Small intestine (tissue), 7 donors: ENCODE data around the gene MFSD6. TPM values are rescaled to one million over a fixed set of nuclear protein-coding genes. Genes with fewer than 3 reads are reported as not detected.
A peak's percentile ranks its signal among the peaks of the same experiment; 100 is the strongest.

Experiments used
- DNase-seq, 2 donors: peaks; one replicate each; pipeline versions ENCODE4 v3.0.0 to v3.0.0-alpha.2; 2013
- FAIRE-seq: peaks from 2 replicates; lab custom pipeline; 2012; peaks lifted over from hg19 to GRCh38; lab: Jason Lieb, UNC
- H3K27ac ChIP-seq, 3 donors: one replicate each; pipeline ENCODE4 v1.5.1; 2013; ENCODE audit warnings: low read length in 2 of 3, mild to moderate bottlenecking in 2 of 3, control low read depth in 1 of 3, inconsistent platforms in 1 of 3, low read depth in 1 of 3, moderate library complexity in 1 of 3
- H3K27me3 ChIP-seq, 3 donors: one replicate each; pipeline ENCODE4 v1.6.1; 2013; ENCODE audit warnings: low read length in 3 of 3, inconsistent platforms in 1 of 3; ENCODE audit not compliant: control insufficient read depth in 3 of 3, insufficient read depth in 3 of 3
- H3K36me3 ChIP-seq, 3 donors: one replicate each; pipeline ENCODE4 v1.6.1; 2013; ENCODE audit warnings: low read length in 3 of 3, inconsistent platforms in 1 of 3, low read depth in 1 of 3, mild to moderate bottlenecking in 1 of 3, moderate library complexity in 1 of 3; ENCODE audit not compliant: control insufficient read depth in 3 of 3, insufficient read depth in 2 of 3
- H3K4me1 ChIP-seq, 3 donors: one replicate each; pipeline ENCODE4 v1.6.1; 2013; ENCODE audit warnings: low read length in 2 of 3, inconsistent platforms in 1 of 3, low read depth in 1 of 3, mild to moderate bottlenecking in 1 of 3, moderate library complexity in 1 of 3; ENCODE audit not compliant: control insufficient read depth in 3 of 3, insufficient read depth in 2 of 3
- H3K4me3 ChIP-seq, 3 donors: one replicate each; pipeline ENCODE4 v1.5.1; 2013; ENCODE audit warnings: low read length in 3 of 3, control low read depth in 1 of 3, inconsistent platforms in 1 of 3, low read depth in 1 of 3, mild to moderate bottlenecking in 1 of 3, moderate library complexity in 1 of 3
- H3K9me3 ChIP-seq, 2 donors: one replicate each; pipeline ENCODE4 v1.6.1; 2013; ENCODE audit warnings: low read depth in 1 of 2, low read length in 1 of 2; ENCODE audit not compliant: control insufficient read depth in 2 of 2, insufficient read depth in 1 of 2
- WGBS, 3 donors: extraction: QIAGEN DNeasy Blood & Tissue Kit; methylation state at CpG; one replicate each; pipeline ENCODE4 v1.1.7; 2013; 5-methylcytosine and 5-hydroxymethylcytosine counted together
- polyA plus RNA-seq, 4 donors: library from polyadenylated mRNA; stranded (reverse) in 3 of 4; unstranded in 1 of 4; fragments of 200-250 nt in 3 of 4; fragments of 120-200 nt in 1 of 4; gene quantifications; one replicate each; pipeline versions ENCODE4 v1.2.1 to v1.2.3, GENCODE V29; 2013
- donor health status: healthy with polysubstance abuse.
- donor health status: control.
- donor health status: control.
- donor health status: Bipolar disorder and iron deficiency.
- donor health status: healthy.

MFSD6 gene
- polyA plus RNA-seq, 4 donors, result 5.9 to 24.4 (median 15.1) TPM

GRCh38 chr2:190477661-190478454 lies 69.7 kb downstream of the MFSD6 start:
- H3K36me3 ChIP-seq, result no peaks in the 10 kb centered on the region
- 42 to 54% (median 46%) methylated on average over 4 of the region's 4 CpGs for WGBS, 3 donors
- H3K4me1 ChIP-seq, result peaks cover 0 to 9% (median 5%) of the 10 kb centered on the region in 3 donors
- FAIRE-seq (no peak), DNase-seq (peak; percentile 59 to 75)
- no peaks in the 10 kb centered on the region for H3K9me3 ChIP-seq
- H3K27me3 ChIP-seq, result no peaks in the 10 kb centered on the region
- H3K27ac ChIP-seq, result peak overlapping the region in 2 of 3 donors; percentile 32 to 62
- no peak overlapping the region for H3K4me3 ChIP-seq

GRCh38 chr2:190478572-190479195 lies 70.5 kb downstream of the MFSD6 start:
- 80 to 94% (median 93%) methylated on average over 3 of the region's 3 CpGs for WGBS, 3 donors
- DNase-seq (no peak), FAIRE-seq (no peak)
- Histone ChIP-seq H3K27ac (peak overlapping the region in 1 of 3 donors; percentile 62), H3K9me3 (no peaks in the 10 kb centered on the region), H3K4me1 (peaks cover 0 to 9% (median 5%) of the 10 kb centered on the region in 3 donors), H3K27me3 (no peaks in the 10 kb centered on the region), H3K36me3 (no peaks in the 10 kb centered on the region), H3K4me3 (no peak overlapping the region)

GRCh38 chr2:190481339-190481738 lies 73.2 kb downstream of the MFSD6 start:
- Histone ChIP-seq H3K27me3 (no peaks in the 10 kb centered on the region), H3K4me1 (peaks cover 0 to 9% (median 8%) of the 10 kb centered on the region in 3 donors), H3K4me3 (no peak overlapping the region), H3K27ac (no peak overlapping the region), H3K36me3 (no peaks in the 10 kb centered on the region), H3K9me3 (no peaks in the 10 kb centered on the region)
- 44 to 83% (median 67%) methylated on average over 2 of the region's 2 CpGs for WGBS, 3 donors
- FAIRE-seq (no peak), DNase-seq (no peak)

GRCh38 chr2:190482451-190482850 lies 74.3 kb downstream of the MFSD6 start:
- no peak for FAIRE-seq
- DNase-seq, result no peak

GRCh38 chr2:190486037-190486623 lies 78.0 kb downstream of the MFSD6 start:
- 77 to 90% (median 88%) methylated on average over 3 of the region's 3 CpGs for WGBS, 3 donors
- FAIRE-seq (no peak), DNase-seq (no peak)
- H3K36me3 ChIP-seq, result peaks cover 0 to 6% (median 3%) of the 10 kb centered on the region in 3 donors
- peaks cover 0 to 3% (median 3%) of the 10 kb centered on the region in 3 donors for H3K4me1 ChIP-seq
- no peaks in the 10 kb centered on the region for H3K27me3 ChIP-seq
- no peak overlapping the region for H3K4me3 ChIP-seq
- no peak overlapping the region for H3K27ac ChIP-seq
- H3K9me3 ChIP-seq, result peaks cover 0 to 1% of the 10 kb centered on the region in 2 donors

More at GRCh38 chr2:190482451-190482850, 74.3 kb downstream of the MFSD6 start:
- peaks cover 0 to 9% (median 9%) of the 10 kb centered on the region in 3 donors for H3K4me1 ChIP-seq
- no peak overlapping the region for H3K4me3 ChIP-seq
- no peaks in the 10 kb centered on the region for H3K36me3 ChIP-seq
- no peaks in the 10 kb centered on the region for H3K9me3 ChIP-seq
- no peaks in the 10 kb centered on the region for H3K27me3 ChIP-seq
- no peak overlapping the region for H3K27ac ChIP-seq

- WGBS, 3 donors, result 95 to 97% (median 96%) methylated on average over 6 of the region's 6 CpGs
- peaks cover 0 to 11% of the 10 kb centered on the region in 2 donors for H3K9me3 ChIP-seq
- H3K27me3 ChIP-seq, result no peaks in the 10 kb centered on the region
- H3K36me3 ChIP-seq, result peaks cover 0 to 10% (median 6%) of the 10 kb centered on the region in 3 donors
- no peak overlapping the region for H3K4me3 ChIP-seq
- H3K4me1 ChIP-seq, result peaks cover 0 to 3% (median 0%) of the 10 kb centered on the region in 3 donors
- H3K27ac ChIP-seq, result no peak overlapping the region
- FAIRE-seq, result no peak
- DNase-seq, result no peak
These were observed 80.5 kb downstream of the MFSD6 start for GRCh38 chr2:190488516-190489233.

- no peak for DNase-seq
- H3K36me3 ChIP-seq, result peaks cover 0 to 10% (median 6%) of the 10 kb centered on the region in 3 donors
- H3K9me3 ChIP-seq, result peaks cover 0 to 11% of the 10 kb centered on the region in 2 donors
- no peak overlapping the region for H3K27ac ChIP-seq
- H3K4me3 ChIP-seq, result no peak overlapping the region
- 88 to 91% (median 88%) methylated on average over 4 of the region's 4 CpGs for WGBS, 3 donors
- FAIRE-seq, result no peak
- peaks cover 0 to 3% (median 0%) of the 10 kb centered on the region in 3 donors for H3K4me1 ChIP-seq
- H3K27me3 ChIP-seq, result no peaks in the 10 kb centered on the region
These were observed 81.3 kb downstream of the MFSD6 start for GRCh38 chr2:190489475-190489874.

GRCh38 chr2:190490502-190490901 lies 82.3 kb downstream of the MFSD6 start:
- H3K4me1 ChIP-seq, result peaks cover 0 to 3% (median 0%) of the 10 kb centered on the region in 3 donors
- H3K27ac ChIP-seq, result no peak overlapping the region
- no peak overlapping the region for H3K4me3 ChIP-seq
- peaks cover 0 to 11% of the 10 kb centered on the region in 2 donors for H3K9me3 ChIP-seq
- peaks cover 0 to 10% (median 6%) of the 10 kb centered on the region in 3 donors for H3K36me3 ChIP-seq
- no peak for FAIRE-seq
- WGBS, 3 donors, result 86 to 98% (median 97%) methylated on average over 3 of the region's 3 CpGs
- no peaks in the 10 kb centered on the region for H3K27me3 ChIP-seq
- DNase-seq, result no peak
